B cell (primary cell): ENCODE results near the gene GOLPH3. TPM values are rescaled to one million over a fixed set of nuclear protein-coding genes. Genes with fewer than 3 reads are reported as not detected.

Source experiments
- ATAC-seq: fragments of 200-7000 bp; cut with Tn5 transposase; one replicate; pipeline ENCODE4 v1.10.0; 2021; ENCODE audit warnings: low read depth, mild to moderate bottlenecking, moderate number of reproducible peaks, moderate library complexity
- CTCF ChIA-PET: fragments of 350-600 bp; sonication (Branson Sonifier 250); formaldehyde crosslinking; loops from one replicate; lab custom pipeline; 2021; ENCODE audit warnings: antibody characterized with exemption, inconsistent platforms; lab: Charles Lee
- POLR2A ChIA-PET: fragments of 350-600 bp; sonication (Branson Sonifier 250); formaldehyde crosslinking; loops from one replicate; lab custom pipeline; 2021; ENCODE audit warnings: antibody characterized with exemption; lab: Charles Lee
- DNase-seq: peaks from one replicate; pipeline ENCODE4 v3.0.0; 2013
- H2AFZ ChIP-seq: 2 replicates; pipeline ENCODE4 v1.6.1; 2012; ENCODE audit warnings: mild to moderate bottlenecking, low read depth, low read length; ENCODE audit not compliant: insufficient read depth, poor library complexity, severe bottlenecking
- H3K27ac ChIP-seq, 2 donors: 1 replicate in 1 of 2; 2 replicates in 1 of 2; pipeline ENCODE4 v1.5.1; 2012 to 2013; ENCODE audit warnings: low read length in 2 of 2, mild to moderate bottlenecking in 2 of 2, moderate library complexity in 1 of 2
- H3K27me3 ChIP-seq, 4 experiments: fragments of 200-600 bp in 1 of 4; sonication (generic) in 1 of 4; replicated peaks in 1 of 4; 1 replicate in 2 of 4; 2 replicates in 2 of 4; pipeline versions ENCODE4 v1.6.1 to v1.7.0; 2013 to 2016; ENCODE audit warnings: low read length in 3 of 4, mild to moderate bottlenecking in 2 of 4, mixed read lengths in 1 of 4, moderate library complexity in 1 of 4; ENCODE audit not compliant: insufficient read depth in 4 of 4, control insufficient read depth in 3 of 4; ENCODE audit errors: control extremely low read depth in 1 of 4
- H3K36me3 ChIP-seq, 2 experiments: replicated peaks in 1 of 2; 1 replicate in 1 of 2; 2 replicates in 1 of 2; pipeline versions ENCODE4 v1.6.1 to v1.7.1; 2013; ENCODE audit warnings: low read length in 1 of 2; ENCODE audit not compliant: insufficient read depth in 2 of 2, control insufficient read depth in 1 of 2; ENCODE audit errors: control extremely low read depth in 1 of 2, extremely low read depth in 1 of 2
- H3K4me1 ChIP-seq, 2 donors: fragments of 200-600 bp in 1 of 2; sonication (generic) in 1 of 2; 1 replicate in 1 of 2; 2 replicates in 1 of 2; pipeline versions ENCODE4 v1.5.1 to v1.6.1; 2013 to 2017; ENCODE audit warnings: low read length in 2 of 2; ENCODE audit not compliant: control insufficient read depth in 2 of 2, insufficient read depth in 2 of 2
- H3K4me2 ChIP-seq: replicated peaks from 2 replicates; pipeline ENCODE3; 2012; ENCODE audit warnings: mild to moderate bottlenecking, low read depth, low read length; ENCODE audit not compliant: poor library complexity, severe bottlenecking
- H3K4me3 ChIP-seq, 5 experiments: fragments of 200-600 bp in 1 of 5; sonication (generic) in 1 of 5; 1 replicate in 3 of 5; 2 replicates in 2 of 5; pipeline versions ENCODE4 v1.5.1 to v1.7.0; 2011 to 2016; ENCODE audit warnings: low read length in 4 of 5, mild to moderate bottlenecking in 4 of 5, low read depth in 2 of 5, control low read depth in 1 of 5, moderate library complexity in 1 of 5; ENCODE audit not compliant: insufficient read depth in 1 of 5; ENCODE audit errors: control extremely low read depth in 1 of 5, extremely low read depth in 1 of 5
- H3K79me2 ChIP-seq: fragments of 200-600 bp; sonication (generic); one replicate; pipeline ENCODE4 v1.6.0; 2016; ENCODE audit warnings: low read length; ENCODE audit not compliant: control insufficient read depth, insufficient read depth
- H3K9ac ChIP-seq: fragments of 200-600 bp; sonication (generic); 2 replicates; pipeline ENCODE4 v1.6.1; 2017; ENCODE audit warnings: mild to moderate bottlenecking, low read length, moderate library complexity
- H3K9me3 ChIP-seq, 3 donors: one replicate each; pipeline versions ENCODE4 v1.6.1 to v1.7.1; 2013; ENCODE audit warnings: low read length in 2 of 3; ENCODE audit not compliant: control insufficient read depth in 2 of 3, insufficient read depth in 1 of 3; ENCODE audit errors: control extremely low read depth in 1 of 3
- H4K20me1 ChIP-seq: 2 replicates; pipeline ENCODE4 v1.6.0; 2012; ENCODE audit warnings: mild to moderate bottlenecking, low read length; ENCODE audit not compliant: insufficient read depth, control insufficient read depth, poor library complexity, severe bottlenecking
- H3K27ac Mint-ChIP-seq: one replicate; pipeline ENCODE4 v1.8.0; 2021; ENCODE audit warnings: mixed read lengths
- H3K27me3 Mint-ChIP-seq: one replicate; pipeline ENCODE4 v1.8.0; 2021; ENCODE audit warnings: mixed read lengths
- H3K4me1 Mint-ChIP-seq: one replicate; pipeline ENCODE4 v1.8.0; 2021; ENCODE audit warnings: mixed read lengths
- H3K4me3 Mint-ChIP-seq: one replicate; pipeline ENCODE4 v1.8.0; 2021; ENCODE audit warnings: mixed read lengths
- H3K9me3 Mint-ChIP-seq: one replicate; pipeline ENCODE4 v1.8.0; 2022; ENCODE audit warnings: mixed read lengths; ENCODE audit not compliant: insufficient read depth
- CTCF ChIP-seq: fragments of 200-600 bp; IDR thresholded peaks from one replicate; pipeline ENCODE4 v1.8.0; 2022; ENCODE audit warnings: antibody characterized with exemption, mild to moderate bottlenecking
- EZH2 ChIP-seq: IDR thresholded peaks from 2 replicates; pipeline ENCODE4 v1.6.1; 2012; ENCODE audit warnings: borderline replicate concordance, low read depth, mild to moderate bottlenecking, moderate library complexity, low read length; ENCODE audit not compliant: insufficient read depth, poor library complexity, severe bottlenecking
- WGBS: methylation state at CpG from one replicate; pipeline ENCODE4 v1.1.5; 2013; ENCODE audit warnings: missing lambda C conversion rate; ENCODE audit not compliant: insufficient coverage; 5-methylcytosine and 5-hydroxymethylcytosine counted together
- intact Hi-C: fragments of 100-400 bp; cut with micrococcal nuclease; formaldehyde crosslinking; loops from one replicate; pipeline ENCODE4 v1.10.0; 2022
- polyA plus RNA-seq: library from polyadenylated mRNA; depleted of rRNA; stranded (reverse); fragments of >200 nt; gene quantifications from 2 replicates; pipeline ENCODE4 v1.2.3, GENCODE V29; 2012
- total RNA-seq, 2 donors: library from RNA; stranded (reverse); fragments of 120-200 nt in 1 of 2; gene quantifications; 1 replicate in 1 of 2; 2 replicates in 1 of 2; pipeline versions ENCODE4 v1.2.3 to v1.2.4, GENCODE V29; 2013 to 2022

The GOLPH3 gene
- total and polyA plus RNA-seq, 2 donors (not counting 1 experiment from before 2014, with no cell fraction given): 16.2 to 62.6 TPM

GRCh38 chr5:32090026-32090754 lies 83.9 kb downstream of the GOLPH3 start:
- Mint-ChIP-seq H3K4me1 (peaks cover 5% of the 10 kb centered on the region), H3K9me3 (no peaks in the 10 kb centered on the region), H3K27me3 (no peaks in the 10 kb centered on the region), H3K27ac (no peak overlapping the region), H3K4me3 (no peak overlapping the region)
- no peak overlapping the region for H2AFZ ChIP-seq
- no peaks in the 10 kb centered on the region for H4K20me1 ChIP-seq
- DNase-seq (no peak), ATAC-seq (no peak)
- H3K9ac ChIP-seq: no peak overlapping the region
- no peak for TF ChIP-seq CTCF
- no peak for TF ChIP-seq EZH2
- ChIA-PET CTCF (interaction anchor here (1.2 kb wide), 1 partner anchor 470 kb away, joined by 3 read pairs; no protein-coding TSS in a partner anchor), POLR2A (no interaction called here)
- H3K4me2 ChIP-seq: no peak overlapping the region
- 93% methylated on average over 24 of the region's 24 CpGs for WGBS
- H3K4me3 ChIP-seq: no peak overlapping the region
- intact Hi-C loops: no loop called here
- H3K27ac ChIP-seq: no peak overlapping the region
- peaks cover 0 to 5% of the 10 kb centered on the region in 2 donors for H3K4me1 ChIP-seq
- no peaks in the 10 kb centered on the region for H3K36me3 ChIP-seq
- no peaks in the 10 kb centered on the region for H3K27me3 ChIP-seq
- no peaks in the 10 kb centered on the region for H3K9me3 ChIP-seq
- no peaks in the 10 kb centered on the region for H3K79me2 ChIP-seq
